Measurements from ENCODE around the gene ATRNL1.

The ATRNL1 gene

DNA sequence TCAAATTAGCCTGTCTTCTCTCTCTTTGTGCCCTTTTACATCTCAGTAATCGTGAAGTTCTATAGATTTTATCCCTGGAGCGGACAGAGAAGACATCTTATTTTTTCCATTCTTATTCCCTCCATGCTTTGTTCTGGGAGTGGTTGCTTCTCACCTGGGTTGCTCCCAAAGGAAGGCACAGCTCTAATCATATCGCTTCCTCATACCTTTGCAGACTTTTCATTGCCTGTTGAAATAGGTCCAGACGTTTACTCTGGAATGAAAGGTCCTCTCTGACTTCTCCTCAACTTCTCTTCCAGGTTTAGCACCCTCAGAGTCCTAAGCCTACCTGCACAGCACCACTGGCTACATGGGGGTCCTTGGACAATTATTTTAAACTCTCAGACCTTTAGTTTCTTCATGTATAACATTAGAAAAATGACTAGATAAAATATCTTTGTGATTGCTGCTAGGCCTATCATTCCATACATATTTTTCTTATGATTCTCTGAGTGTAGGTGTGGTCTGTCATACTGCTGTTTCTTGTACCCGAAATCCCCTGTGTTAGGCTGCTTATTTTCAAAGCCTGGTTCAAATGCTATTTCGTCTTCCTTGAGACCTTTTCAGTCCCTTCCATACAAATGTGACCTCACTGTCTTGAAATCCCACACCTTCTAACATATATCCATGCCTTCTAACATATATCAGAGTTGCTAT lies 761.7 kb downstream of the ATRNL1 start:
- DNase-seq, result no peak

DNA sequence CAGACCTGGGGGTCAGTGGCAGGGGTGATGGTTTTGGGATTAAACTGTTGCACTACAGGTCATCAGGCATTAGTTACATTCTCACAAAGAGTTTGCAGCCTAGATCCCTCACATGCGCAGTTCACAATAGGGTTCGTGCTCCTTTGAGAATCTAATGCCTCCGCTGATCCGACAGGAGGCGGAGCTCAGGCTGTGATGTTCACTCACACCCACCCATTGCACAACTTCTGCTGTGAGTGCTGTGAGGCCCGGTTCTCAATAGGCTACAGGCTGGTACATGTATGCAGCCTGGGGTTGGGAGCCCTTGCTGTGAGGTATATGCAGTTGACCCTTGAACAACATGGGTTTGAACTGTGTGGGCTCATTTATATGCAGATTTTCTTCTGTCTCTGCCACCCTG lies 763.4 kb downstream of the ATRNL1 start:
- no peak for DNase-seq

DNA sequence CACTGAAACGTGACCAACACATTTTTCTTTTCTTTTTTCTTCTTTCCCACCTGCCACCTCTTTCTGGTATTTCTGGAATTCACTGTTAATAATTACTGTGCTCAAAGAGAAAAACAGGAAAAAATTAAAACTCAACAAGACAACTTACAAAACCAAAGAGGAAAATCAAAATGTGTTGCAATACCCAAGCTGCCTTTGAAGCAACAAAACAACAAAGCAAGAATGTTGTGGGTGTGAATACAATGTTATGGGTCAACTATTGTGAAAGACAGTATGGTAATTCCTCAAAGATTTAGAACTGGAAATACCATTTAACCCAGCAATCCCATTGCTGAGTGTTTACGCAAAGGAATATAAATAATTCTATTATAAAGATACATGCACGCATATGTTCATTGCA lies 764.7 kb downstream of the ATRNL1 start:
- DNase-seq, result no peak

DNA sequence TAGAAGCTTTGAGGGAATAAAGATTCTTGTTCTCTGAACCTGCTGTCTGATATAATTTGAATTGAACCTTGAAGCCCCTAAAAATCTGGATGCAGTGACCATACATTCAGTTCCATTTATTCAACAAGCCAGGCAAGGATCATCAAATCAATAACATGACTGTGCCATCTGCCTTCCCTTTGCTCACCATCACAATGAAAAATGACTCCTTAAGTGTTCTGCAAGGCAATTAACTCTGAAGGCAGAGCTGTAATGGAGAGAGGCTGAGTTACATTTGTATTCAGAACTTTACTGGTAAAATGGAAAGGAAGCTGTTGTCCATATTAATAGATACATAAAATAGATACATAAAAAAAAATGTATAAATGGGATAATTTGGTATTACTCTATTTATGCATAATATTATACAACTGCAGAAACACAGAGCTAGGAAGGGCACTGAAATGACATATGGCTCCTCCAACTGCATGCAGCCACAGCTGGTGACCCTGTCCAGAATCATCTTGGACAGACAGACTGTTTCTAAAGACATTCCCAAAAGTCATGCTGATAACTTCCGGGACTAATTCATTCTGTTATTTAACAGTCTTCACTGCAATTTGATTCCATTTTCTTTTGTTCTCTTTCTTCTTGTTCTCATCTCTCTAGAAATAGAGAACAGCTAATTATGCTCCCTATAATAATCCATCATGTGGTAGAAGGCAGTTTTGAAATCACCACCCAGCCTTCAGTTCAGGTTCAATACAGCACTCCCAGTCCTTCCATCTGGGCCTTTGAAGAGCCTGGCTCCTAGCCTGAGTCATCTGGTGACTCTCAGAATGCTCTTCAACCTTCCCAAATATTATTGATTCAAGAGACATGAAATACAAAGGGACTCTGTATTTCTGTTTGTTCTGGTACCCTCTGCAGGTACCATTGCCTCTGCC lies 767.3 kb downstream of the ATRNL1 start:
- no peak for DNase-seq

DNA sequence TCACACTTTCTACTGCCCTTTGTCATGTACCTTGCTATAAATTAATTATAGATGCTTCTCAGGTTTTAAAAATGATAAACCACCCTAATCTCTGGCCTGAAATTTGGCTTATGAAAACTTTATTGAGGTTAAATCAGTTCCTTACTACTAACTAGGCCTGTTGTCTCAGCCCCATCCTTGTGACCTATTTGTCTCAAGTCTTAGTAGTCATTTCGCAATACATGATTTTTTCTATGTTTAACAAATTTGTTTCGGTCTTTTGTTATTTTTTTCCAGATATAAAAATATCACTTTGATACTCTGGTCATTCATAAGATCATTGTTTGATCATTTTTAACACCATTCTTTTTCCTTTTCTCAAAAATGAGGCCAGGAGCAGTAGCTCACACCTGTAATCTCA lies 768.3 kb downstream of the ATRNL1 start:
- no peak for DNase-seq

DNA sequence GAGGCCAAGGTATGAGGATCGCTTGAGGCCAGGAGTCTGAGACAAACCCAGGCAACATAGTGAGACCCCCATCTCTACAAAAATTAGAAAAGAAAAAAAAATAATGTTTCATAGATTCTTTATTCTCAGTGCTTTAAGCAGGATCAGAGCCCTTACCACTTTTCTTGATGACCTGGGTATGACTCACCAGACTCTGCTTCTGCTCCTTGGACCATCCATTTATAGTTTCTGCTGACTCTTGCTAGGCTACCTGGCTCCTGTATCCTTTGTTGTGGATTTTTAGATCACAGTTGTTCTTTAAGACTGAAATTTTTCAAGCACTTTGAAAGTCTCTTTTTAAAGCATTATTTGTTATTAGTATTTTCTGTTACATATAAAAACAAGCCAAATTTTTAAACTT lies 768.7 kb downstream of the ATRNL1 start:
- DNase-seq, result no peak

DNA sequence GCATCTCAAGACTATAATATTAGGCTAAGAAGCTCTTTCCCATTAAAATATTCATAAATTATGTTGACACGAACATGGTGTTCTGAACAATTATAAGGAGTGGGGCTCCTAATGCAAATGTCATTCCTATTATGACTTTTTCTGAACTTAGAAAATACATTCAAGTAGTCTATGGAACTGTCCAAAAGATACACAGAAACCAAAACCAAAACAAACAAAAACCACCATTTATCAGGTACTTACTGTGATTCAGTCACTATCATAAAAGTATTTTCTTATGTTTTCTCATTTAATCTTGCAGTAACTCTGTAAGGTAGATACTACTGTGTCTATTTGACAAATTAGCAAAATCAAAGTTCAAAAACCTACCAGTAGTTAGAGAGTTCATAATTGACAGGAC lies 773.0 kb downstream of the ATRNL1 start:
- no peak for DNase-seq

DNA sequence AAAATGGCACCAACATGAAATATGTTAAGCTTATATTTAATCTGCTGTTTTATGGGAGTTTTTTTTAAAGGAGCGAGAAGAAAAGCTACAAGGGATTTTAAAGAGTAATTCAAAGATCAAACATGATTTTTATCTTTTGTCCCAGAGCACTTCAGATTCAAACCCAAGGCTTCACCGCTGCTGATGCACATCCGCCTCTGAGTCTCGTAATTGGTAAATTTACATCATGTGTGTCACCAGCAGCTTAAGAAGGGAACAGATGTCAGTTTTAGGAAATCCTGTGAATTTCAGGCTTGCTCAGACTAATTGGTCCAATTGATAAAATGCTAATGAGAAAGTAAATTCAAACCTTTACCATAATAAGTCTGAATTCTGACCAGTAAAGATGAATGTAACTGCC lies 773.5 kb downstream of the ATRNL1 start:
- no peak for DNase-seq

DNA sequence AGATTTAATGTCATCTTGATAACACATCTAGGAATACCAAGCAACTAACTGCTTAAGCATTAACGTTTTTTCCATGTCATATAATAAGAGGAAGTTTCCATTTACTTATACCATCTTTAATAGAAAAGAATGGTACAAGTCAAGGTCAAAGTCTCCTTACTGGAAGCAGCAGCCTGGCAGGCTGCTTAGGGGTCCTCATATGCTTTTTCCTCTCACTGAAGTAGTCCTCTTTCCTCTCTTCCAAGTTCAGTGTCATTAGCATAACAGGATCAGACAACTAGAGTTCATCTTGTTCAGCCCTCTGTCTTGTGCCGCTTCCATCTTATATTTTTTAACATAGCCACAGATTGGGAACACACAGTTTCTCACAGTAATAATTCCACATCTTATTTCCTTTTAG lies 774.1 kb downstream of the ATRNL1 start:
- no peak for DNase-seq

DNA sequence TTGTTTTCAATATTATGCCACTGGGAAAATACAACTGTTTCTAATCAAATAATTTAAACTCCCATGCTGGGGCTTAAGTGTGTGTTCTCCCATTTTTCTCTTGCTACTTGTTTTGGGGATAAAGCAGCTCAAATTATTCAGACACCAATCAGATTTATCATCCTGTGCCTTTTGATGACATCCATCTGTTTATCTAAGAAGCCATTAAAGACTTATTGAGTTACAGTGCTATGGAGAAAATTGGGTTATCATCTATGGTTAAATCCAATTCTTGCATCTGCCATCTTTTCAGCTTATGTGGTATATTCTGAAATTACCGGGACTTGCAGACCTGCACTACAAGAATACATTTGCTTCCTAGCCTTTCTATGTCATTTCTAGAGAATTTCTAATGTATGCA lies 778.7 kb downstream of the ATRNL1 start:
- no peak for DNase-seq

DNA sequence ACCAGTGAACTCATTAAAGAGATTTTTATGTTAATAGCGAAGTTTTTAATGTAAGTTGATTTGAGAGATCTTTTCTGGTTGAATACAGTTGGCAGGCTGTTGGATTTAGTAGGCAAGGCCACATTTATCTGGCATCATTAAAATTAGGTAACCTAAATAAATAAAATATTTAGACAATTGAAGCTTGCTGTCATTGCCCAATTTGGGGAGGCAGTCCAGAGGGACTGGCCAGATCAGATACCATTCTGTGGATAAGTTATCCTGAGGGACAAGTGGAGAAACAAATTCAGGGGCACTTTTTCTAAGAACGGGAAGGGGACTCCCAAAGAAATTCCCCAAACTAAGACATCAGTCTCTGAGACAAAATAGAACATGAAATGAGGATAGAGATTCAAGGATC lies 782.0 kb downstream of the ATRNL1 start:
- no peak for DNase-seq

DNA sequence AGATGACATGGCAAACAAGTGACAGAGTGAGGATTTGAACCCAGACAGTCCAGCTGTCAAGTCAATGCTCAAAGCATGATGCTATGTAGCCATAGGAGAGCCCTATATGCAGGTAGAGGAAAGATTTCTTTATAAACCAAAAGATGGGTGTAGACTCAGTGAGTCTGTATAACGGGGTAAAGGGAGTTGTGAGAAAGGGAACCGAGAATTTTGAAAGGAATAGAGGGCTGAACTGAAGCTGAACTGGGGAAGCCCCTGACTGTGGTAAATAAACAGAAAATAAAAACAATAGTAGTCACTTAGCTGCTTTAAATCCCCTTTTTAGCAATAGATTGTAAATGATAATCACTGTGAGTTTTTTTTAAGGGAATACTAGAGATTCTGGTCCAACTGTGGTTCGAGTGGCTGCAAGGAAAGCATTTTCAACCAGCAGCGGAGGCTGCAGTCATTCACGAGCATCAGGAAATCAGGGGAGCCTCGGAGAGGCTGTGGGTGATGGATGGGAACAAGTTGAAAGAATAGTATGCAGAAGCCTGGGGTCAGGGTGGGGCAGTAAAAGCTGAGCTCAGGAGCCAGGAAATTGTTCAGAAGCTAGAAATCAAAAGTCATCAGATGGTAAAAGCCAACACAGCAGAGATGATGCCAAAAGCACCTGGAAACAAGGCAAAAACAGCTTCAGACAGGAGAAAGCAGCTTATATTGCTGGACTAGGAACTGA lies 786.4 kb downstream of the ATRNL1 start:
- no peak for DNase-seq

DNA sequence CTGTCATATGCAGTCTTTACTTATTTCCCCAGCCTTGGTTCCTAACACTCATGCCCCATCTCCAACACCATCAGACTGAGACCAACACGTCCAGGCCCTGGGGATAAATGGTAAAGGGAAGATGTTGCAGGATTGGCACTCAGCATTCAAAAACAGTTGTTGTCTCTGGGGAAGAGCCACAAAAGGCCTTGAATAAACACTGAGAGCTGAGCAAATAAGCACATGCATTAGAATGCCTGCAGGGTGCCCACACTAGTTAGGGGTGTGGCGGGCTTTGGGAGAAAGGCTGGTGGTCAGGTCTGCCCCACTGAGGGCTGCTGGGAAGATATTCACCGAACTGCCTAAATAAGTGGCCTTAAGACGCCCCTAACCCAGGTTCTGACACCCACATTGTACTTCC lies 788.9 kb downstream of the ATRNL1 start:
- no peak for DNase-seq

DNA sequence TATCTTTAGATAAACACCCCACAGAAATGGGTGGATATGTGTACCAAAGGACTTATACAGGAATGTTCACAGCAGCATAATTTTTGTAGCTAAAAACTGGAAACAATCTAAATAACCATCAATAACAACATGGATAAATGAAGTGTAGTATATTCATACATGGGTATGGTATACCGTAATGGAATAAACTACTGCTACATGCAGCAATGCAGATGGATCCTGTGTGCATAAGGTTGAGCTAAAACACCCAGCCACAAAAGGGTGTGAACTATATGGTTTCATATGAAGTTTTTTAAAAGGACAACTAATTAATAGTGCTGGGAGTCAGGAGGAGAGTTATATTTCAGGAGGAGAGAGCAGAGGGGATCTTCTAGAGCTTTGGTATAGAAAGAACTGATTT lies 790.2 kb downstream of the ATRNL1 start:
- DNase-seq, result no peak

DNA sequence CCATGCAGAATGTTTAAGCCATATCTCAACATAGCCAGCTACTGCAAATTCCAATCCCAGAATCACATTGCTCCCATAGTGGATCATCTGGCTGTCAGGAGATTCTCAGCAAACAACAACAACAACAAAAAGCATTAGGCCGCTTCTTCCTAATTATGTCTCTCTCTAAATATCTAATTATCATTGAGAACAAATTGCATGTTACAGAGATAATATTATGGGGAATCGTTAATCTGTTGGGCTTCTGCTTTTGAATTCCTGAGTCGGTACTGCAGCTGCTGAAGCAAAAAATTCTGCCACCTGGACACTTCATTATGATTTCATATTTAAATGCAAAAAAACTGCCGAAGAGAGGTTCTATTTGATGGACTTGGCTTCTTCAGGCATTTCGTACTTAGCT lies 791.2 kb downstream of the ATRNL1 start:
- DNase-seq, result no peak

DNA sequence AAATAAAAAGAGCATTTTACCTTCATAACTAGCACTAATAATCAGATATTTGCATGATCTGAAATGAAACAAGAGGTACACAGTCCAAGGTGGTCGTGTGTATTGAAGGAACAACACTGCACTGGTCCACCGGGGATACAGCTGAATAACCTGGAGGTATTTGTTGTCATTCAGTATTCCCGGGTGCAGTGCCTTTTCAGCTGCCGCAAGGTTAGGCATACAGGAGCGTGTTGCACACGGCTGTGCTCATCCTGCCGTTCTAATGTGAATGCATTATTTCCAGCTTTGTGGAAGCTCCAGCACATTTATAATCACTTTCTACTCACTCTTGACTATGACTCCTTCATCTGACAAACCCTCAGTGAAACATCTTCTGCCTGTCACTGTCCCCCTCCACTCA lies 802.0 kb downstream of the ATRNL1 start:
- no peak for DNase-seq

DNA sequence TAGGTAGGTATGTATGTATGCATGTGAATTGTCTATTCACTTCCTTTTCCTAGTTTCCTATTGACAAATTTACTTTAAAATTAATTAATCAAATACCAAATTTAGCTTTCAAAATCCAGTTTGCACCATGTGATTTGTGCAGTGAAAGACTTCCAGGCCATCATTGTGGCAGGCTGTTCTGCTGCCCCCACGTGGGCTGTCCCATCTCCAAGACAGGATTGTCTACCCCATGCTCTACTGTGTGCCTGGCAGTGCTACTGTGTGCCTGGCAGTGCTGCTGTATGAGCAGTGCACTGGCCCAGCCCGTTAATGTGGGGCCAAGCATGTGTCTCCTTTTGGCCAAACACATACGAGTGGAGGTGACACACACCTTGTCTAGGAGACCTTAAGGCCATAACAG lies 805.1 kb downstream of the ATRNL1 start:
- no peak for DNase-seq

DNA sequence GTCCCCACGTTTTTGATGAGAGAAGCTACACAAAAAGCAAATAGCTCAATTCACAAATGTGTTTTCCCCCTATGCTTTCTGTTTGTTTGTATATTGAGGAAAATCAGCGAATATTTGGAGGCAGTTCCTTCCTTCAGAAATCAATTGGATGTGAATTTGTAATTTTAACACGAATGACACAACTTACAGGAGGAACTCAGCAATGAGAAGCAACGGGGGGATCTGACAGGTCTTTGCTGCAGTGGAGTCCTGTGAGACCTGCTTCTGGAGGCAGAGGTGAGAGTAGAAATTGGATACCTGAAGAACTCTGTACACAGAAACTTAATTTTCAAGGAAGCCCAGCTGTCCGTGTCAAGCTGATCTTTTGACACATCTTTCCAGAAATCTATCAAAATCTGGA lies 809.4 kb downstream of the ATRNL1 start:
- no peak for DNase-seq

DNA sequence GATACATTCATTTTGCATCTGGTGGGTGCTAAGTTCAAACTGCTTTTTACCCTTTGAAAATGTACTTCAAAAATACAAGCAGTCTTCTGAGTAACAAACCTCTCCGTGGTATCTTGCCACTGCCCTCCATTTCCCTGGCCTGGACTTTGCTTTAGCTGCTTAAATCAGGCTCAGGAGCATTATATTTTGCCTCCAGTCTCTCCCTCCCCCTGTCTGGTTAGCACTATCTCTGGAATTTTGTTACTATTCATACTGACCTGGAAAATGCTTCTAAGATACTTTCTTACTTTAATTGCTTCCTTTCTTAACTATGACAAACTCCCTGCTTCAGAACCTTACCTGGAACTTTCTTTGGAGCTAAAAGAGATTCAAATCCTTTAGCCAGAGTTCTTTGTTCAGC lies 810.0 kb downstream of the ATRNL1 start:
- no peak for DNase-seq

DNA sequence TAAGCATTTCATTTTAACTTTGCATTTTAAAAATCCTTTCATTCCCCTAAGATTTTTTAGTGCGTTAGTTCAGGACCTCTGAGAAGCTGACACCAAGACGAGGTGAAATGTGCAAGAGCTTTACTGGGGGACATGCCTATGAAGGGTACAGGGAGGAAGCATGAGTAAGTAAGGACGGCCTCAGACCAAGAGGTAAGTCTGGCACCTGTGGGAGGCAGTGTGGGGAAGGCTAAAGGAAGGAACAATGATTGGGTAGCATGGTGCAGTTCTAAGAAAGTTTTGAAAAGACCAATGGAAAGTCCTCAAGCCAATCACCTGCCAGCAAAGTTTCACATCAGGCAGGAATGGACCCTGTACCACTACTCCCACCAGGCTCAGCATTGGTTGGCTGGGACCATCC lies 810.7 kb downstream of the ATRNL1 start:
- no peak for DNase-seq

DNA sequence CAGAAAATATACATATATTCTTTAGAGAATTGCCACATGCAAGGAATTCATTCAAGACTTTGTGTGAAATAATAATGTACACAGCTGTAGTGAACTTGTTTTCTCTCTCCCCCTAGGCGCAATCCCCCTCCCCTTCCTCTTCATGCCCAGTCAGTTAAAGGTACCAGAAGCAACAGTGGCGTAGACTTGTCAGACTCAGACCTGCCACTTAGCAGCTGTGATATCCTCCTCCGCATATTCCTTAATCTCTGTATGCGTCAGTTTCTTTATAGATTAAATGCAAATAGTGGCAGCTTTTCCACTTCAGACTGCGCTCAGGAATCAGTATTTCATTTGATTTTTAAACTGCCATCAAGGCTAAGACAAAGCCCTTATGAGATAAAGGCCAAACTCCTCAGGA lies 815.9 kb downstream of the ATRNL1 start:
- no peak for DNase-seq

DNA sequence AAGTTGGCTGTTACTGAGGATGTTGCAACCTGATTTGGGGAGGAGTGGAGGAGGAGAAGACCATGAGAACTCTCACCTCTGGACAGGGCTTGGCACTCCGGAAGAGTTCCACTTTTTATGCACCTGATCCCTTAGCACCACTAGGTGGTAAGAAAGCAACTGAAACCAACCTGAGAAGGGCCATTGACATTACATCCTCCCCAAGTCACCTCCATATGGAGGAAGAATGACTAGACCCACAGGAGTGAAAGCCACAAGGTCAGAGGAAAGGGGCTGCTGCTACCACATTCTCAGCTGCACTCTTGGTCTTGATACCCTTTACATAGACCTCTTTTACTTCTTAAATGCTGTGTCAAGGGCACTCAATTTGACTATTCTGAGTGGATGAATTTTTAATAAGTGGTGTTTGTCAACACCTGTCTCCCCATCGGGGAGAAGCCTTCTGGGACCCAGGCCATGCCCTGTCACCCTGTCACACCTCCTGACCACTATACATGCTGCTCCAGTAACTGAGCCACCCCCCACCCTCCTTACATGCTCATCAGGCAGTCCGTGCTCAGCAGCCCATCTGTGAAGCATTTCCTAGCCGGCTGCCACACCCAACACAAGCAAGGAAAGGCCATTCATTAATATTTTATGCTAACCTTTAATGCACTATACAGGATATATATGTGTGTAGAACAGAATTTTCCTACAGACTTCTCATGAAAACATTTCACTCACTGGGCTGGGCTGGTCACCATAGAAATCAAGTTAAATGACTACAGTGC lies 817.0 kb downstream of the ATRNL1 start:
- DNase-seq, result no peak

DNA sequence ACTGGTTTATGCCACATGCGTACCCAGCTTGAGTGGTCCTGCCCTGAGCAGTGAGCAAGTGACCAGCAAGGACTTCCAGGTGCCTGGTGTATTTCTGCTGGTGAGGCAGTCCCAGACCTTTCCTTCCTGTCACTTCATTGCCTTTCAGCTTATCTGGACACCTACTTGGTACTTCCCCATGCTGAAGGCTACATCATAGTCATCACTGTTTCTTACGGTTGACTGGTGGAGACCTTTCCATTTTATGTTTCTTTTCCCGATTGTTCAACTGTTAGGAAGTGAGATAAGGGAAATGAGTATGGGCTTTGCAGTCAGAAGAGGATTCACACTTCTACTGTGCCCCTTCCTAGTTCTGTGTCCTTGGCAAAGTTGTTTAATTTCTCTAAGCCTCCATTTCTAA lies 821.3 kb downstream of the ATRNL1 start:
- no peak for DNase-seq
